Activated CD8-positive, alpha-beta memory T cell treated with anti-CD3 and anti-CD28 coated beads for 48 hours (primary cell): Measurements from ENCODE around the gene FGF12.
"Not testable (repeated sequence)": the region's sequence is repeated elsewhere in the genome, so short reads cannot be mapped to it uniquely, and the experiment has no call there.

Experiments
- DNase-seq, 3 experiments: peaks; one replicate each; pipeline ENCODE4 v3.0.0-alpha.2; 2020; ENCODE audit warnings: low read depth in 2 of 3, low spot score in 2 of 3

Gene FGF12

GRCh38 chr3:192727032-192727847, at the start of gene FGF12:
FGF12 (minus strand) TSS chr3:192727541.
- DNase-seq: no peak

GRCh38 chr3:192774341-192774740, 47.0 kb upstream of the FGF12 start:
- DNase-seq: not testable (repeated sequence)

DNA sequence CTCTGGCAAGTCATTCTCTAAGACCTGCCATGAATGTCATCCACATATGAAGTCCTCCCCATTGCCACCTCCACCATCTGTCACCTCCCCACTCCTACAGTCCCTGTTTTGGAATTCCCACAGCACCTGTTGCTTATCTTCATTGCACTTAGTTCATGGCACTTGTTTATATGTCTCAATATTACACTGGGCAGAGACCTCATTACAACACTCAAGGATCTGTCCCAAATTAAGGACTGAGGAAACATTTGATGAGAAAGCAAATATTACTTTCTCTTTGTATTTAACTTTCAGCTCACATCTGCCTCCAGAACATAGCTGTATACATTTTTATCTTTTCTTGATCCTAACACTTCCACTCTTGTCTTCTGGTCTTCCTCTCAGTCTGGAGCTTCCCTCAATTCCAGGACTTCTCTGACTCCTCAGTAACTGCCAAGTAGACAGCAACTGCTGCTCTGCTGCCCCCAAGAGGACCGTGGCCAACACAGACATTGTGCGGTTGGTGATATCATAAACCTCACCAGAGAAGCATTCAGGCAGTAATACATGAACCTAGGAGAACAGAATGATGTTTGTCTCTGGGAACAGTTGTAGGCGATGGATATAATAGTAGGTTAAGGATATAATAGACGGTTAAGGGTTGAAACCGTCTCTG, 45.0 kb upstream of the FGF12 start:
- DNase-seq: no peak

- DNase-seq: no peak
Measured at GRCh38 chr3:192758654-192759053, 31.3 kb upstream of the FGF12 start.

- DNase-seq: no peak
Measured at GRCh38 chr3:192751148-192751547, 23.8 kb upstream of the FGF12 start.

DNA sequence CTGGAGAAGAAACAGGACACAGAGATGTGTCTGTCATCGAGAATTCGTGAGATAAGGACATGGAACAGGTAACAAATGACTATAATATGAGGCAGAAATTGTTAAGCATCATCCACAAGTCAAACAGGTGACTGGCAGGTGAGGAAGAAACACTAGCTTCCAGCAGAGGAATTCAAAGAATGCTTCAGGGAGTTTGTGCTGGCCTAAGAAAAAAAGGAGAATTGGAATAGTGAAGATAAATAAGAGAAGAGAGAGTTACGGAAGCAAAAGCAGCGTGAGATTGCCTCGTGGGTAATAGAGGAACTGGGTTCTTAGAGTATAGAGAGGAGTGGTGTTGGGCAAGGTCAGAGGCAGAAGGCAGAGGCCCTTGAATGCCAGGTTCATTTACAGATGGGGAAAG, 22.9 kb upstream of the FGF12 start:
- DNase-seq: no peak

DNA sequence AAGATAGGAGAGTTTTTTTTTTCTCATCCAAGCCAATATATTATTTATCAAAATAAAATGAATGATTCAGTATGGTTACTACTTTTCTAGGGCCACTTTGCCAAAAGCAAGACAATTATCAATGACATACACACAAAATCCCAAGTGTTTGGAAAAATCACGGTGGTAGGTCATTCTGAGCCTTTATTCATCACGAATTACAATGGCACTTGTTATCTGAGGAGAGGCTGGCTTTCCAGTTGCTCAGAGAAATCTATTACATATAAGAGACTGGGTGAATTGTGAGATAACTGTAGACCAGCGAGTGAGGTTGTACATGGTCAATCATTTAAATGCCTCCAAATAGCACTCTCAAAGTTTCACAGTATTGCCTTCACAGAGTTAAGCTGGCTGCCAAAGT, 20.4 kb upstream of the FGF12 start:
- no peak for DNase-seq

DNA sequence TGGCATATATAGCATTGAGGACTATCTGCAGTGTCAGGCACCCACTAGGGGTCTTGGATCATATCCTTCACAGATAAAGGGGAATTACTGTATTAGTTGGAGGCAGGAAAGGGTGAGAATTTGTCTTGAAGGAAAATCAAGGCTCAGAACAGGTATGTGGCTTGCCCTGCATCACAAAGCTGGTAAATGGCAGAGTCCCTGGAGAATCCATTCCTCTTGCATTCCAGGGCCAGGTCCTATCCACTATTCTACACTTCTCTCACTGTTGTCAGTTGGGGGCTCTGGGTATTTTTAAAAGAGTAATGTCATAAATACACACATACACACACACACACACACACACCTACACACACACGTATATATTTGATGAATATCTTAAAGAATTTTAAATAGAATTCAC, 19.8 kb upstream of the FGF12 start:
- no peak for DNase-seq

DNA sequence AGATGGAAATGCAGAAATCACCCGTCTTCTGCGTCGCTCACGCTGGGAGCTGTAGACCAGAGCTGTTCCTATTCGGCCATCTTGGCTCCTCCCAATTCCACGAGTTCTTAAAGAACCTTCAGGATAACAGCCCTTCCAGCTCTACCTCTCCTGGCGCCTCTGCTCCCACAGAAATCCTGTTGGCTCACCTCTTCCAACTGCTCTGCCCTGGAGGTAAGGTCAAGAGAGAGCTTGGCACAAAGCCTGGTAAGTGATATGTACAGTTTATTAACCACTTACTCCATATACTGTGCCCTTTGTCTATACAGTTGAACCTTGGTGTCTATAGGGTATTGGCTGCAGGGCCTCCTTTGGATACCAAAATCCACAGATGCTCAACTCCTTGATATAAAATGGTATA, 17.8 kb upstream of the FGF12 start:
- no peak for DNase-seq

GRCh38 chr3:192744604-192745003, 17.3 kb upstream of the FGF12 start:
- DNase-seq: not testable (repeated sequence)

GRCh38 chr3:192737506-192737905, 10.2 kb upstream of the FGF12 start:
- no peak for DNase-seq

GRCh38 chr3:192731233-192731632, 3.9 kb upstream of the FGF12 start:
- DNase-seq: no peak

DNA sequence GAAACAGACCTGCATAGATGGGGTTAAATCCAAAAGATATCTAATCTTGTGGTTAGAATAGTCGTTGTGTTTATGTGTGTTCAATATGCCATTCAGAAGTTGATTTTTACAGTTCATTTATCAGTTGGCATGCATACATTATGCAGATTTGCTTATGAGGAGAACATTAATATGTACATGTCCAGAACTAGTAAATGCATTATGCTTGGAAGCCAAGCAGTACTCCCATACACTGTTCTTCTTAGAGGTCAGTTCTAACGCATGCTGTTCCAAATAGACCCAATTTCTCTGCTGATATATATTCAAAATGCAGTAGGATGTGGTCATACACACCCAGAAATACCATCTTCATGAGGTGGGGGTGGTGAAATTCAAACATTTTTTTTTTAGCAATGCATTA, 956 bp downstream of the FGF12 start:
- no peak for DNase-seq

GRCh38 chr3:192719964-192720363, 7.4 kb downstream of the FGF12 start:
- no peak for DNase-seq

DNA sequence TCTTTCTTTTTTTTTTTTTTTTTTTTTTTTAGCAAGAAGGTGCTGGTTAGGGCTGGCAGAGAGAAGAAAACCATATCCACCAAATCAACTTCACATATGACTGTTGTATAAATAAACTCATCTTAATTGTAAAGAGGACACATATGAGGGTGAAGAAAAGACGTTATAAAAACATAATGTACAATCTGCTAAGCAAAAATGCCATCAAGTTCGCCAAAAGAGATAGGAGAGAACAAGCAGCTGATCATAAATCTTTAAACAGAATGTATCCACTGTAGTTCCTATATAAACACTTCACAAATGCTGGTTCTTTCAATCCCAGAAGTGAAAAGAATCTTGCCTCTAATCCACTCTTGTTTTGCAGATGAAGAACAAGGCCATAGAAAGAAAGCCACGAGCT, 9.2 kb downstream of the FGF12 start:
- no peak for DNase-seq

DNA sequence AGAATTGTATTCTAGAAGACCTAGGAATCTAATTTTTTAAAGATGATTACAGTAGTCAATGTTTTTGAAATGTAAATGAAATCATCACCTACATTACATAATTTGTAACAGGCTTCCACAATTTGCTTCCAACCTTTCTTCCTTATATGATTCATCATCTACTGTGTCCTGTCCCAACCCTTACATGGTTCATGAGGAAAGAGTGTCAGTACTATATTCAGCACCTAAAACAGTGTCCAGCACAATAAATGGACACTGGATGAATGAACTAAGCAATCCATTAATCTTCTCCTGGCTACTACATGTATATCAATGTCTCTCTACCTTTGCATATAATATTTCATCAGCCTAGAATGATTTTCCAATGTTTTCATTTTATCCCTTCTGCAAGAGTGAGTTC, 12.2 kb downstream of the FGF12 start:
- DNase-seq: no peak

DNA sequence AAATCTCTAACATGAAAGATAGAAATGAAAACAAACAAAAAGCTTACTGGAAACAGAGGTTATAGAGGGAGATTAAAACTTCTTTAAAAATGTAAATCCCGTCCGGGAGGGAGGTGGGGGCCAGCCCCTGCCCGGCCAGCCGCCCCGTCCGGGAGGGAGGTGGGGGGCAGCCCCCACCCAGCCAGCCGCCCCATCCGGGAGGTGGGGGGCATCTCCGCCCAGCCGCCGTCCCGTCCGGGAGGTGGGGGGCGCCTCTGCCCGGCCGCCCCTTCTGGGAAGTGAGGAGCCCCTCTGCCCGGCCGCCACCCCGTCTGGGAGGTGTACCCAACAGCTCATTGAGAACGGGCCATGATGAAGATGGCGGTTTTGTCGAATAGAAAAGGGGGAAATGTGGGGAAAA, 16.2 kb downstream of the FGF12 start:
- not testable (repeated sequence) for DNase-seq

- DNase-seq: no peak
Measured at GRCh38 chr3:192710366-192710765, 17.0 kb downstream of the FGF12 start.

GRCh38 chr3:192706272-192706671, 21.1 kb downstream of the FGF12 start:
- DNase-seq: no peak

- no peak for DNase-seq
Measured at GRCh38 chr3:192700885-192701284, 26.5 kb downstream of the FGF12 start.

- DNase-seq: no peak
Measured at GRCh38 chr3:192696943-192697587, 30.3 kb downstream of the FGF12 start.

- no peak for DNase-seq
Measured at GRCh38 chr3:192687488-192688152, 39.7 kb downstream of the FGF12 start.
